Measurements from ENCODE around the gene BMPR2.
"Not testable (repeated sequence)": the region's sequence is repeated elsewhere in the genome, so short reads cannot be mapped to it uniquely, and the experiment has no call there.

DNA sequence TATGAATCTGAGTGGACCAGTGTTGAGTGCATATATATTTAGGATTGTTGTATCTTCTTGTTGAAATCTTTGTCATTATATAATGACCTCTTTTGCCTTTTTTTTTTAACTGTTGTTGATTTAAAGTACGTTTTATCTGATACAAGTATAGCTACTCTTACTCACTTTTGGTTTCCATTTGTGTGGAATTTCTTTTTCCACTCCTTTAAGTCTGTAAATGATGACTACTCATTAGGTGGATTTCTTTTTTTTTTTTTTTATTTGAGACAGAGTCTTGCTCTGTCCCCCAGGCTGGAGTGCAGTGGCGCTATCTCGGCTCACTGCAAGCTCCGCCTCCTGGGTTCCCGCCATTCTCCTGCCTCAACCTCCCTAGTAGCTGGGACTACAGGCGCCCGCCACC, 206.7 kb downstream of the BMPR2 start:
- not testable (repeated sequence) for TF ChIP-seq CTCF, POLR2A (IDR thresholded peaks at IDR 0.05)

Data from testis (tissue), 2 donors.